Frontal cortex (tissue), 4 donors: ENCODE data around the gene CNIH3. TPM values are rescaled to one million over a fixed set of nuclear protein-coding genes. Genes with fewer than 3 reads are reported as not detected.

Source experiments
- DNase-seq, 2 donors: peaks; one replicate each; pipeline ENCODE4 v3.0.0; 2012; ENCODE audit warnings: low spot score in 2 of 2
- FAIRE-seq: peaks from 2 replicates; lab custom pipeline; 2012; peaks lifted over from hg19 to GRCh38; lab: Jason Lieb, UNC
- total RNA-seq: library from RNA; depleted of rRNA; stranded (reverse); fragments of >200 nt; gene quantifications from one replicate; pipeline ENCODE4 v1.2.3, GENCODE V29; 2014
- donor health status: control.
- donor health status: control.
- donor health status: control.

CNIH3 gene
- total RNA-seq, 1 donor from 2014 or later, result 44.0 TPM

DNA sequence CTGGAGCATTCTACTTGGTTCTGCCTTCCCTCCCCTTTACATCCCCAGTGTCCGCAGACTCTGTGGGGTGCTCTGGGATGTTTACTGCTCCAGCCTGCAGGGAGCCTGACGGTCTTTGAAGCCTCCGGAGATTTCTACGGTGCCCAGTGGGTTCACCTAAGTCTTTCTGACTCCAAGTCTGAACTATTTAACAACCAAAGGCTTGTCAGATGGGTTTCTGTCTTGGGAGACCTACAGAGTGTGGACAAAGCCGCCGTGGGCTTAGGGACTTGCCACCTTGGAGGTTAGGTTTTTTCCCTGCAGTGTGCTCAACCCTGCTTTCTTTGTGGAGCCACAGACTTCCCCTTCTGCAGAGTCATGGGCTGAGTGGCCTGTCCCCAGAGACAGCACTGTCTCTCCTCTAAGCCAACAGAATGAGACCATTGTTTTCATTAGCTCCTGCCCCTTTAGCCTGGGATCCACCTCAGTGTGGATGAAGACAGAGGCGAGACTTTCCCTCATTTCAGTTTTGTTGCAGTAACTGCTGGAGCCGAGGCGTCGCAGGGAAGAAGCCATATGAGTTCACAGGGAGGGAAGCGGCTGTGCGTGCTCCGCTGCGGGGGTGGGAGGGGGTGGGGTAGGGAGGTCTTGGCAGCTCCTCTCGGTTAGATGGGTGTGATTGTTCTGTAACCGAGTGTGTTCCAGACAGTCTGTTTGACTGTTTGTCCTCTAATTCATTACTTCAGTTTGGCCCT, 120.7 kb downstream of the CNIH3 start:
- DNase-seq (peak; percentile 11 to 52), FAIRE-seq (no peak)

DNA sequence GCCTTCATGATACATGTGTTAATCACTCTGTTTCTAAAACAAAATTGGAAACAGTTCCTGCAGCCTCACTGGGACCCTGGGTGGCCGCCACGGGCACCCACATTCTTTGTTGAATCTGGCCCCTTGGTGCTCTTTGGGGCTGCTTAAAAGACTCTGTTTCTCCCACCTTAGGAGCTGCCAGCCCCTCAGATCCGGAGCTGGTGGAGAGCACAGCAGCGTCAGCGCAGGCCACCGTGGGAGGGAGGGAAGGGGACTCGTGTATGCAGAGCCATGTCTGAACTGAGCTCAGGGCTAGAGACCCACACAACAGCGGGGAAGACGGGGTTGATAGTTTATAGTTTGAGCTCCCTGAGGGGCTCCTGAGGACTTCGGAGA, 121.2 kb downstream of the CNIH3 start:
- FAIRE-seq (no peak), DNase-seq (no peak)

DNA sequence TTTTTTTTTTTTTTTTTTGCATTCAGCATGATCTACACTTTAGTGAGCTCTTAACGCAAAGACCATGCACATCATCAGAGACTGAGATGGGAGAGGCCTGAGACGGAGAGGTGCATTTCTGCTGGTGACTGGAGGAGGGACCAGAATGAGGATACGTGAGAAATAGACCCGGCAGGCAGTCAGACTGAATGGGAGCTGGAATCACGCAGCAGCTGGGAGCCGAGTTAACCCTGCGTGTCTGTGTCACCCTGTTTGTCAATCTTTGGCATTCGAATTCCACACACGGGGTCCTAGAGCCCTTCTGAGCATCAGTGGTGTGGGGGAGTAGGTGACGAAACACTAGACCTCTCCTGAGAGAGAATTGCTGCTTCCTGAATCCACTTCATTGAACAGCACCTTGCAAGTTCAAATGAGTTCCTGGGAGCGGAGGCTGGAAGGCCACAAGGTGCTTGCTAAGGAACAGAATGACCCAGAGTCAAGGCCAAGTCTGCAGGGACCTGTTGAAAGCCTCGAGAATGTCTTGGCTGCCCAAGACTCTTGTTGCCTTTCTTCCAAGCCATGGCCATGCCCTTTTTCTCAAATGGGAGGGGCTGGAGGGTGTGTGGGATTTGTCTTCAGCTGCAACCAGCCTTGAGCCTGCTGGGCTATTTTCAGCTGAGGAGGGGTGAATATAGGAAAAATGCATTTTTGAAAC, 123.3 kb downstream of the CNIH3 start:
- FAIRE-seq (no peak), DNase-seq (no peak)

DNA sequence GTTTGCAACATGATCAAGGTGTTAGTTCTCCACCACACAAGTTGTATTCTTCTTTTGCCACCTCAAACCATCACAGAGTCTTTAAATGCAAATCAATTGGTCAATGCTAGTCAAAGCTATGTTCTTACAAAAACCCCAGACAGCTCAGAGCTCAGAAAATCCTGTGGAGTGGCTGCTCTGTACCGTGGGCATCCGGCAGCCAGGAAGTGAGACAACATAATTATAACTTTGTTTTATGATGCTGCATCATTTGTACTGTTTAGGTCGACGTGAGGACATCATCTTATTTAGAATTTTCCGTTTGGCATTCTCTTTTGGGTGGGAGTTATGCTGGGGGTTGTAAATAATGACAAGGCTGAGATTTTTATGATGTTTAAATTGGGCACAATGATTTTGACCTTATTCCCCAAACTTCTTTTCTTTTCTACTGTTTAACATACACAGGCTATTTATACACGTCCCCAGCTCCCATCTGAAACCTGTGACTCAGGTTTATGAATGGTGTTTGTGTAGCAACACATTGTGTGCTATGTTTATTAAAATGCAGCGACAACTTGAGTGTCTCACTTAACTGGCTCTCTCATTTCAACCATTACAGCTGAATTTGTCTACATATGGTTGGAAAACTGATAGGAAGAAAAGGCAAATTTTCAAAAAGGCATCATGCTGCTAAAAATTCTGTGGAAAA, 124.0 kb downstream of the CNIH3 start:
- no peak for DNase-seq
- no peak for FAIRE-seq

DNA sequence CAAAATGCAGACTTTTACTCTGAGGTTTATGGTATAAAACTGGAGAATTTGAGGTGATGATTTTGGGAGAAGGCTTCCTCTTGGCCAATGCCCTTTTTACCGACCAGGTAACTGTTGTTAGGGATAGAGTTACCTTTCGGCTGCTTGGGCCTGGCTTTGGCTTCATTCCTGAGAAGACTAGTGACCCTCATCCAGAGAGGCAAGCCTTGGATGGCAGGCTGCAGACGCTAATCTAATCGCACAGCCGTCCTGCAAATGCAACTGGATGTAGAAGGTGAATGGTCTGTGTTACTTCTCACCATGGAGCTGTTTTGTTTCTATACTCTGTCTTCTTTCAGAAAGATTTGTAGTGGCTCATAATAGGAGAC, 124.6 kb downstream of the CNIH3 start:
- FAIRE-seq (no peak), DNase-seq (no peak)

DNA sequence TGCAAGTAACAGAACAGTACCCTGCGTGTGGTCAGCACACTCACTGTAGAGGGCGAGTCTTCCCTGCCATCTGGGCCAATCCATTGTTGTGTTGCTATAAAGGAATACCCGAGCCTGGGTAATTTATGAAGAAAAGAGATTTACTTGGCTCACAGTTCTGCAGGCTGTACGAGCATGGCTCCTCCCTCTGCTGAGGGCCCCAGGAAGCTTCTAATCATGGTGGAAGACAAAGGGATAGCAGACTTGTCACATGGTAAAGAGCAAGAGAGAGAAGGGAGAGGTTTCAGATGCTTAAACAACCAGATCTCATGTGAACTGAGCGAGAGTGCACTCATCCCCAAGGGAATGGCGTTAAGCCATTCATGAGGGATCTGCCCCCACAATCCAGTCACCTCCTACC, 126.2 kb downstream of the CNIH3 start:
- DNase-seq, result no peak
- FAIRE-seq, result no peak

DNA sequence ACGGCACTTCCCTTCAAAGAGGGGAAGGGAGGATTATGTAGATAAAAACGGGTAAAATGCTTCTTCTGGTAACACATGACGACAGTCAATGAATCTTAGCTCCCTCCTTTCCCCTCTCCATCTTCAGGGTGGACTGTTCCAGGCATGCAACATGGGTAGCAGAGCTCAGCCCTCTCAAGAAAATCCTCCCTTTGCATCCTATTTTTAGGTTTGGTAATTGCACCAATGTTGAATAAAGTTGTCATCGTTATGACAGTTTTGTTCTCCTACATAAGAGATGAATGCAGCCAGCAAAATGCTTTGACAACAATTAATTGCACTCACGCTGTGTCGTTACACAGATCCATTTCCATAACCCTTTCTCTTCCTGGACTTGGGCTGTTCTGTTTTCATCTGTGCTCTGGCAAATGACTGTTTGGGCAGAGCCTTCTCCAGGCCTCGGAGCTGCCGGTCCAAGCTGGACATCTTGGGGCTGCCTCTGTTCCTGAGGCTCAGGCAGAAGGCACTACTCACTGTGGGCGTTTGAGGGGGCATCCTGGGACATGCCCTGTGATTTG, 127.6 kb downstream of the CNIH3 start:
- DNase-seq (no peak), FAIRE-seq (no peak)

DNA sequence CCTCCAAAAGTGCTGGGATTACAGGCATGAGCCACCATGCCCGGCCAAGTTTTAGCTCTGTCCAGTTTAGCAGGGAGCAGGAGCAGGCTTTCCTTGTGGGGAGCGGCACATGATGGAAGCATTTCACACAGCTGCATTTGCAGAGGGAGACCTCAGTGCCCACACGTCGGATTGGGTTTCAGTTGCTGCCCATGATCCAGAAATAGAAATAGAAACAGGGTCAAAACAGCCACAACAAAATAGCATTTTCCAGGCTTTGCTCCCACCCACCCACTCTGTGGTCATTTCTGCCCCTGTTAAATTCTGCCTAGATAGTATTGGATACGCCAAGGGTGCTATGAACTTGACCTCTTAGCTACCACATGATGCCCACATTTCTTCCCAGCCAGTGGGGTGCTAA, 128.4 kb downstream of the CNIH3 start:
- DNase-seq (no peak), FAIRE-seq (no peak)

DNA sequence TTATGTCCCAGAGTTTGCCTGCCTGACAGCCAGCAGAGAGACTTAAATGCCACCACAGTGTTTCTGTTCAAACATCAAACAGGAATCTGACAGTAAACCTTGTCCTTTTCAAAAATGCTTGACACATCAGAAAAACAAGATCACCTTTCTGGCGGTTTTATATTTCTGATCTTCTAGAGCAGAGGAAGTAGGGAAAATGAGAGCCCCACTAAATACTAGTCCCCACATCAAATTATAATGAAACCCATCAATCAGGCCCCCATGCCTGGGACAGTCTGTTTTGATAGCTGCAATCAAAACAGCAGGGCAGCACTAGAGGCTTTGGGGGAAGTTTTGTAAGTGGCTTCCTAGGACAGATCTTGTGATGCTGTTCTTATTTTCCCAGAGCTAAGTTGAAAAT, 129.3 kb downstream of the CNIH3 start:
- FAIRE-seq, result no peak
- no peak for DNase-seq

DNA sequence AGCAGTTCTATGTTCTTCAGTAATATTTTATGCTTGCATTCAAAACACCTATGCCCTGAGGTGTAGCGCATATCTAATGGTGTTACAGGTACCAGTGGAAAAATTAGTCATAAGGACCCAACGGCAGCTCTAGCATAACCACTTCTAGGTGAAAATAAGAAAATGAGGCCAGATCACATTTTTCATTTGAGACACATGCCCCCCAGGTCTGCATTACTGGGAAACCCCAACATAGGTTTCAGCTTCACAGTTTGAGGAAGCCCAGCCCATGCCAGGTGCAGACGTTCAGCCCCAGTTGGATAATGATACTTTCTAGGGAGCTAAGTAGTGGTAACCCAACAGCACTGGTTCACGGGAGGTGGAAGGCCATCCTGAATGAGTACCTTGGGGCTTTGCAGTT, 129.8 kb downstream of the CNIH3 start:
- FAIRE-seq, result no peak

DNA sequence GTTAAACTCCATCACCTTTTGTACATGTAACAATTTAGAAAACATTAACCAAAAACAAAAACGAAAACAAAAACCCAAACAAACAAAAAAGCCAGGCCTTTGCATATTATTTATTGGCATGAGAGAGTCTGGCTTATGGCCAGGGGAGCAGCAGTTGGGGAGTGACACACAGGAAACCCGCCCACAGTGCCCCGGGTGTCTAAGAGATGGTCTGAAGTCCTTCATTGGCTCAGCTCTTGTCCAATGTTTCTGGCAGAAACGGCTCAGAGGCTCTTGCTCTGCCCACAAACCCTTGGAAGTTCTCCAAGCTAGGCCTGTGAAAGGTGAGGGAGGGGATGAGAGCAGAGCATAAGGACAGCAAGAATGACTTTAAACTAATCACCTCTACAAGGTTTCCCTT, 131.5 kb downstream of the CNIH3 start:
- DNase-seq, result no peak

More for the DNA sequence above, 129.8 kb downstream of the CNIH3 start:
- DNase-seq, result no peak

DNA sequence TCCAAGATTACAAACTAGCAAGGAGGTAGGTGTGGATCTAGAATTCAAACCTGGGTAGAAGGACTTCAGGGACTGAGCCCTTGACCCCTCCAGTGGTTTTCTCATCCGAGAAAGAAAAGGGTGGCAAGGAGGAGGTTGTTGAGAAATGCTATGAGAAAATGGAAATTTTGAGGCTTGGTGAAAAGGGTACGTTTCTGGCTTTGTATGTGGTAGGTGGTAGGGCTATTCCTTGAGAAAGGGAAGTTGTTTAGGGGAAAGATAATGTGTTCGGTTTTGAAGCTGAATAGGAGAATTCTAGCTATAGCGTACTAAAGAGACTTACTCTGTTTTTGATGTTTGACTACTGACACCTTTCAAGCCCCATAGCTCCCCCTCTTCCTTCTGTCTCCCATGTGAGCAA, 133.8 kb downstream of the CNIH3 start:
- DNase-seq (no peak), FAIRE-seq (no peak)

More for the DNA sequence above, 131.5 kb downstream of the CNIH3 start:
- no peak for FAIRE-seq

DNA sequence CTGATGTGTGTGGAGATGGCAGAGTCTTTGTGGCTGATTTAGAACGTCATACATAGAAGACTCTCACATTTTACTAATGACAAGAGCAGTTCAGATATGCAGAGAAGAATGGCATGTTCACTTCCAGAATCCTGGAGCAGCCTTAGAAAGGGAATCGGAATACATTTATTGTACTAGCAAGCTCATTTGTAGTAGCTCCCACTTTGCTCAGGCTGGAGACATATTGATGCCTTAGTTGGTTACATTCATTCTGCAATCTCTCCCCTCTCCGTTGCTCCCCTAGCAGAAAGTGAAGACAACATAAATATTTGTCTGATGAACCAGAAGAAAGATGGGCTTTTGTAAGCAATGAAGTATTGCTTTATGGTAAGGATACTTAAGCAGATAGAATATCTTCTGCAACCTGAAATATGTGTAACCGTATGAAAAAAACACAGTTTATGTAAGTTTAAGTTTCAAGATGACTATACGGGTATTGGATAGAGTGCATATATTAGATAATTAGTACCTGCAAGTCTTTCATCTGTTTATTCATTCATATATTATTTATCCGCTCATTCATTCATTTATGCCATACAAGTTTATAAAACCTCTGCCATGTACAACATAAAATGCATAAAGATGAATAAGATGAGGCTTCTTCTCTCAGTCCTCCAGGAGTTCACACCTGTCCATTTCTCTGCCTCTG, 135.7 kb downstream of the CNIH3 start:
- DNase-seq (no peak), FAIRE-seq (no peak)

DNA sequence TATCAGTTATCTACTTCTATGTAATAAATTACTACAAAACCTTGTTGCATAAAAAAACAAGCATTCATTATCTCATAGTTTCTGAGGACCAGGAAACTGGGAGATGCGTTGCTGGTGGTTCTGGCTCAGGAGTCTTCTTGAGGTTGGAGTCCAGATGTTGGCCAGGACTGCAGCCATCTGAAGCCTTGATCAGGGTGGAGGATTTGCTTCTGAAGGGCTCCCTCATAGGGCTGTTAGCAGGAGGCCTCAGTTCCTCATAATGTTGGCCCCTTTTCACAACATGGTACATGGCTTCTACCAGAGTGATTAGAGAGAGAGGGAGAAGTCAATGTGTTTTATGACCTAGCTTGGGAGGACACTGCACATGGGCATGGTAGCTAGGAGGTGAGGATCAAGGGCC, 137.4 kb downstream of the CNIH3 start:
- DNase-seq, result no peak
- FAIRE-seq, result no peak

DNA sequence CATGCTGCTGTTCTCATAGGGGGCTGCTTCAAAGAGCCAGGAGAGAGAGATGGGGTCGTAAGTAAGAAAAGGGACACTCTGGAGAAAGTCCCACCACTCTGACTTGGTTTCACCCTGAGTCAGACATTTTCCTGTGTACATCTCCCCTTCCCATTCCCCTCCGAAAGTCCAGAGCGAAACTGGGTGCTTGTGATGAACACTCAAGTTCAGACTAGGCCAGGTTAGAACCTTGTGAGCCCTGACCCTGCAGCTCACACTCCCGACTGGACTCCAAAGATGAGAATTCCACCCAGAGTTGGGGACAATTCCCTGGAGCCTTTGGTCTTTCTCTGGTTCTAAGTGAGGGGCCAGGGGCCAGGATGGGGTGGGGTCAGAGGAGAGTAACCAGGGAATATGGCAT, 139.5 kb downstream of the CNIH3 start:
- DNase-seq (no peak), FAIRE-seq (no peak)

DNA sequence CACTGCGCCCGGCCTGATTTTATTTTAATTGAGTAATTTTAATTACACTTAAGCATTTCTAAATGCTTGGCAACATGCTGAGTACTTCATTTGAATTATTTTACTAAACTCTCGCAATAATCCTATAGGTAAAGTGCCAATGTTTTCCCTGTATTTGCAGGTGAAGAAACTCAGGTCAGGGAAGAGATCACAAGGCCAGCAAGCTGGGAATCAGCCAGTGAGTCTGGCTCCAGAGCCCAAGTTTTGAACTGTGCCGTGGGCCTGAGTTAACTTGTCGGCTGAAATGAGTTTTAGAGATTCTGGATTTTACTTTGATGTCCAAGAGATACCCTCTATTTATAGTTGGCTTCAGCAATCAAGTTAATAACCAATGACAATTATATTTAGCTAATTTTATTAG, 141.4 kb downstream of the CNIH3 start:
- no peak for FAIRE-seq
- DNase-seq, result no peak

DNA sequence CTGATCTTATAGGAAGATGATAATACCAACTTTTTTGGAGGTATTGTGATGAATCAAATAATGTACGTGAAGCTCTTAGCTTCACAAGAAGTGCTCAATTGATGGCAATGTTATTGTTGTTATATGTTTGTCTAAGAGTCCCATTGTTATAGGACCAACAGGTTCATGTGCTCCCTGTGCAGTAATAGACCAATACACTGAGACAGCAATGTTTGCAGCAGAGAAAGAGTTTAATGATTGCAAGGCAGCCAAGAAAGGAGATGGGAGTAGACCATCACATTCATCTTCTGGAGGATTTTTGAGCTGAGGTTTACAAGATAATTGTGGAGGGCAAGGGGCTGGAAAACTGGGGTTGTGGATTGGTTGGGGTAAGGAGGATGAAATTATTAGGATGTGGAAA, 143.0 kb downstream of the CNIH3 start:
- FAIRE-seq (no peak), DNase-seq (no peak)

DNA sequence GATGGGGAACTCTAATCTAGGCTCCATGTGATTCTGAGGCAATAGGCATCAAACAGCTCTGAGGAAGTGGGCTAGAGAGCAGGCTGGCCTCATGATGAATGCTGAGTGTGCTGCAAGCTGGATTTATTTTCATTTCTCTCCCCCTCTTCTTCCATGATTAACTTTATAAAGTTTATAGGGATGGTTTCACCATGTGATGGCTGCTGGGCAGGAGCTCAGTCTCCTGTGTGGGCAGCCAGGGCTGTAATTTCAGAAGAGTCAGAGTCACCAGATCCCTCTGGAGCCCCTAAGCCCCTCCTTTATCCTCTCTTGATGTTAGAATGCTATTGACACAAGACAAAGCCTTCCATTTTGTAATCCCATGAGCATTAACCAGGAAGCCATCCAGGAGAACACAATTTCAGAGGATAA, 143.6 kb downstream of the CNIH3 start:
- DNase-seq, result no peak
- no peak for FAIRE-seq

DNA sequence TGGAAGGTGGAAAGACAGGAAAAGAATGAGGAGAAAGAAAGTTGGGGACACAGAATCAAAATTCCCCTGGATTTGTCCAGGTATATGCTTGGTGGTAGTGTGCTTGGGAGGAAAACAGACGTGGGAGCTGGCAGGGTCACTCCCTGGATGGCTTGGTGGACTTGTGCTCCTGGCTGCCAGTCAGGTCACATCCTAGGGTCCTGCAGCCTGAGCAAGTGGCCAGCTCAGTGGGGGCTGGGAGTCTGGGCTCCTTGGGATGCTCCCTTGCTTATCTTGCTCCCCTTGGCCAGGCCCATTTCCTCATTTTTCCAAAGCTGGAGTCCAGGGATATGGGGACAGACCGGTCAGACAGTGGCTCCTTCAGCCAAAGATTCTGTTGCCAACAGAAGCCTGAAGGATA, 144.0 kb downstream of the CNIH3 start:
- DNase-seq, result no peak
- FAIRE-seq, result no peak

DNA sequence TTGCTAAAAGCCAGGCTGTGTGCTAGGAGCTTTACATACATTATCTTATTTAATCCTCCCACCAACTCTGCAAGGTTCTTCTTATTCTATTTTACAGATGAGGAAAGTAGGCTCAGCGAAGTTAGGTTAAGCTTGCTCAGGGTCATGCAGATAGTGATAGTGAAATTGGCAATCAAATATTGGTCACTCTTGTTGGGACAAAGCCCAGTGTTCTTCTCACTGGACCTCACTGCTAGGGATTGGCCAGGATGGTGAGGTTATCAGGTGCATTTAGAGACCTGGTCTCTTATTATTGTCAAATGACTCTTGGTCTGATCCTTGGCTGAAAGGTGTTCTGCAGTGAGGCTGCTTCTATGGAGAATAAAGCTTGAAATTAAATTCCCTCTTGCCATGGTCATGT, 145.1 kb downstream of the CNIH3 start:
- DNase-seq, result no peak
- FAIRE-seq, result no peak
